Germinal center (tissue), 1 donor: Measurements from ENCODE around the gene LRP6.

Experiments
- DNase-seq: peaks from one replicate; pipeline ENCODE4 v3.0.0; 2012; ENCODE audit warnings: mixed read lengths, low spot score

The LRP6 gene

GRCh38 chr12:12214635-12215131 lies 52.2 kb downstream of the LRP6 start:
- no peak for DNase-seq

DNA sequence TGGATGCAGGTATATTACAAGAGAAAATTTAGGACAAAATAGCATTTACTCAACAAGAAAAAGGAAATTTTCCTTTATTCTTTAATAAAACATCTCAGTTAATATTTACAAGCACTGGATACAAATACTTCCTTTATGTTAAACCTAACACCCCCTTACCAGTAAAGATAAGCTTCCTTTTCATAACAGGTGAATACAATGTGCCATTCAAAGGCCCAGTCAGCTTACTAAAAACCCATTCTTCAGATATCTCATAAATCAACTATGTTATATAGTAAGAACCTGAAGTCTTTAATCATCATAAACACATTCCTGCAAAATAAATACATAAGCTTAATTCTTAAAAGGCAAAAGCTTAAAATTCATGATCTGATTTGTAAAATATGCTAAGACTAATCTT lies 52.6 kb downstream of the LRP6 start:
- no peak for DNase-seq

GRCh38 chr12:12212769-12213168 lies 54.1 kb downstream of the LRP6 start:
- DNase-seq, result no peak

DNA sequence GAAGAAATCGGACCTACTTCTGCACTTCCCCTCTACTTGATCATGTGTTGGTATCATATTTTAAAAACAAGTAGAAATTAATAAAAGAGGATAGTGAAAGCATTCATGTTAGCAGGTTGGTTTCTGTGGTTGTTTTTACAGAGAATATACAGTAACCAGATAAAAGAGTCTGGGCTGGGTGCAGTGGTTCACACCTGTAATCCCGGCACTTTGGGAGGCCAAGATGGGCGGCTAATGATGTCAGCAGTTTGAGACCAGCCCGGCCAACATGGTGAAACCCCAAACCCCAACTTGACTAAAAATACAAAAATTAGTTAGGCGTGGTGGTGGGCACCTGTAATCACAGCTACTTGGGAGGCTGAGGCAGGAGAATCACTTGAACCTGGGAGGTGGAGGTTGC lies 55.9 kb downstream of the LRP6 start:
- no peak for DNase-seq

DNA sequence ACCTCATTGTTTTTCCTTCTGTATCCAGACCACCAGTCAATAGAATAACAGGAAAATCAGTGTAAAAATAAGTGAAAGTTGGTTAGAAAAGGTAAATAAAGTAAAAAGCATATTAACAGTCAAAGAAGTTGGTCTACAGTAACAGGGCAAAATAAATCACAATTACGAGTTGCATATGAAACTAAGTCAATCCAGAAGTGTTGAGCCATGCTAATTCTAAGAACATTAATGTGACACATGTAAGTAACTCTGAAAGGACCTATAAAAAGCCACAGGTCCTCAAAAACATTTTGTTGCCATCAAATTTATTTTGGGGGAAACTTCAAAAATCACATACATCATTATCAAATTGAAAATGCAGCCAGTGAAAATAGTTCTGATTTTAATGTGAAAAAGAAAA lies 56.4 kb downstream of the LRP6 start:
- DNase-seq, result no peak

DNA sequence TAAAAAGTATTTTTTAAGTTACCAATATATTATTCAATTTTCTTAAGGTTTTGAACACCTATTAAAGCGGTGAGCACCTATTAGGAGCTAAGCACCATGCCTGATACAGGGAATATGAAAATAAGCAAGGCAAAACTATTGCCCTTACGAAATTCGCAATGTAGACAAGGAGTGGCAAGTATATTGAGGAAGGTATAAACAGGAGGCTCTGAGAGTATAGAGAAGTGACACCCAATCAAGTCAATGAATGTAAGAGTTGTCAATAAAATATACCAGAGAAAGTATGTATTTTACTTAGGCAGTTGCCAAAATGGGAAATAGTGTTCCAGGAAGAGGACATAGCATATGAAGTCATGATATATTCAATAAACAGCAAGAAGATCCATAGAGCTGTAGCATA lies 57.2 kb downstream of the LRP6 start:
- DNase-seq, result no peak

- no peak for DNase-seq
These were observed 57.8 kb downstream of the LRP6 start for GRCh38 chr12:12209043-12209442.

DNA sequence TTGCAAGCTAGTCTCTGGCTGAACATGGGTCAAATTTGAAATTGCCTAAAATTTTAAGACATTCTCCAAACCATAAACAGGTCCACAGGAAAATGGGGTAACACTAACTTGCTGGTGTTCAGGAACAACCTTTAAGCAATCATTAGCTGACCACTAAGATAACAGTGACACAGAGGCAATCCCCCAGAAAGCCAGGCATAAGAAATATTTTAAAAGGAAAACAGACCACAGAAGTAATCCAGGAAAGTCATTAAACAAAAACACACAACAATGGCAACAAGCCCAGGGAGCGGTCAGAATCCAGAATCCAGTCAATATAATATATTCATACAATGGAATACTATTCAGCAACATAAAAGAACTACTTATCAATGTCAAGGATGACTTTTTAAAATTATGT lies 59.1 kb downstream of the LRP6 start:
- no peak for DNase-seq

DNA sequence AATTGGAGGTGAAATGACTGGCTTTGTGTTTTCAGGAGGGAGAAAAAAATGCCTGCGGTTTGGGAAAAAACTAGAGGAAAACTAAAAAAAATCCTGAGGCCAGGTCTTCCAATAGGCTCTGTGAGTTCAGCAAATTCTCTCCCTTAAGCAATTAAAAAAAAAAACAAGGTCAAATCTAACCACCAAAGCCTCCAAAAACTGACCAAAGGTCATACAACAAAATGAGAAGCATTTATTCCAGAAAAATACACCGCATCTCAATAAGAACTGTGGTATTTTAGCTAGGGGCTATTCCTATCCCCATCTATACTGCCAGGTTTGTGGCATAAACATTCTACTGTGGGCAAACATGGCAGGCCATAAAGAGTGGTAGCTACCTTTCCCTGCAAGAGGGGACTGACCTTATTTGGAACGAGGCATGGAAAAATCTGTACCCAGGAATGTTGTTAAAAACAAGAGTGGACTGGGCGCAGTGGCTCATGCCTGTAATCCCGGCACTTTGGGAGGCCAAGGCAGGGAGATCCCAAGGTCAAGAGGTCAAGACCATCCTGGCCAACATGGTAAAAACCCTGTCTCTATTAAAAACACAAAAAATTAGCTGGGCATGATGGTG lies 60.0 kb downstream of the LRP6 start:
- no peak for DNase-seq

DNA sequence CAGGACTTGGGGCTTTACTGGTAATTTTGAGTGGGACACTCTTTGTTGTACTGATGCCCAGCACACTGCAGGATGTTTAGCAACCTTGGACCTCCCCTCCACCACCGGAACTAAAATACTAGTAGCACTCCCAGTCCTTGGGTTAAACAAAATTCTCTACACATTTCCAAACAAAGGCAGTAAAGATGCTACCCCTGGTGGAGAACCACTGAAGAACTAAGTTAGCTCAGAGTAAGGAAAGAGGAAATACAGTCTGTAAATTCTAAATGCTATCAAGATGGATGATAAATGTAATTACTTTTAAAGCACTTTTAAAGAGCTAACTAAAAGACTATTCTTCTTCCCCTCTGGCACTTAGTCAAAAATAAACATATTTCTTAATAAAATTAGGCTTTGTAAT lies 64.1 kb downstream of the LRP6 start:
- no peak for DNase-seq

DNA sequence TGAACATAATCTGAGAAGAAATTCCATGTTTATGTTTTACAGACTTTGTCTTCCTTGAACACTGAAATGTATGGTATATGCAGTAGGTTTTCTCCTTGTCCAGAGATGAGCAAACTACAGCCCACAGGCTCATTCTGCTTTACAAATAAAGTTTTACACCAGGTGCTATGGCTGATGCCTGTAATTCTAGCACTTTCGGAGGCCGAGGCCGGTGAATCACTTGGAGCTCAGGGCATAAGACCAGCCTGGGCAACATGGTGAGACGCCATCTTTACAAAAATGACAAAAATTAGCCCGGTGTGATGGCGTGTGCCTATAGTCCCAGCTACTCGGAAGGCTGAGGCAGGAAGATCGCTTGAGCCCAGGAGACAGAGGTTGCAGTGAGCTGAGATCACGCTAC lies 64.7 kb downstream of the LRP6 start:
- DNase-seq, result no peak

DNA sequence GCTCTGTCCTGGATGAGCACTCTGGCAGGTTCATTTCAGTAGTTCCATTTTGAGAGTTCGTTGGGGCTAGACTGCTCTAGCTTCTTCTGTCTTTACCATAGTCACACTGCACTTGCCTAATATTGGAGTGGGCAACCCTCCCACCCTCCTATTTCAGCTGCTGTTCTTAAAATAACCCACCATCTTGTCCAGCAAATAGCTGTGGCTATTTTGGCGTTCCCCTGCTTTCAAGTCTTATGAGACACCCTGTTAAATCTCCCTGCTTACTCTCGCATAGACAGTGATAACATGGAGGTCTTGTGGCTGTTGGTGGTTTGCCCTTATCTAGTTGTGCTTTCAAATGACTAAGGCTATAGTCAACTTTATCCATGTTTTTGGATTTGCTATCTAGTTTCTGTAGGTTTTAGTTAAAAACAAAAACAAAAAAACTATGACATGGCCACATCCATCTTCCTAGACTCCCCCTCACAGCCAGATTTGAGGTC lies 65.5 kb downstream of the LRP6 start:
- DNase-seq, result no peak

DNA sequence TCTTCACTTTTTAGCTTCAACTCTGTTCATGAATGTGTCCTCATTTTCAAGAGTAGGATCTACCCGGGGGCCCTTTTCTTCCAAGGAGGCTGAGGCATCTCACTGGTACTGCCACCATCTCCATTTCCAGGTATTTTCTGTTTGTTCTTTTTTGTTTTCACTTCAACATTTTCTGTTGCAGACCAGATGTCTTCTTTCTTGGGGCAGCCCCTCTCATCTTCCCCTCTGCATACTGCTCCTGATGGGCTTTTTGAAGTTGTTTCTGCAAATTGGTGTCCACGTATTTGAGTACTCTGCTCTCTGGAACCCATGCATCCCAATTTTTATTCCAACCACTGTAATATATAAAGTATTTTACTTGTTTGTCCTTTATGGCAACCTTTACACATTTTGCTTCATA lies 66.5 kb downstream of the LRP6 start:
- DNase-seq, result no peak

DNA sequence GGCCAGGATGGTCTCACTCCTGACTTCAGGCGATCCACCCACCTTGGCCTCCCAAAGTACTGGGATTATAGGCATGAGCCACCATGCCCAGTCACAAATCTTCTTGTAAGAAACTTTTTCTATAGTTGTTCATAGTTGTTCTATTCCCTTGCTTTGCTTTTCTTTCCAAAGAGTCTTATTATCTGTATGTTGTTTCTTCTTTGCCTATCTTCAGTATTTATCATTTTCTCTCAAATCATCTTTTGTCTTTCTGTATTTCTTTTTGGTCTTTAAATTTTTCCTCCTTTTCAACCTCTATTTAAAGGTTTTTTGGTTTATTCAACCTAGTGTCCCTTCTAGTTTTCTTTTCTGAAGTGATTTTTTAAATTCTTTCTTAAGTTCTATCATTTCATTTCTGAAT lies 68.7 kb downstream of the LRP6 start:
- DNase-seq, result no peak

DNA sequence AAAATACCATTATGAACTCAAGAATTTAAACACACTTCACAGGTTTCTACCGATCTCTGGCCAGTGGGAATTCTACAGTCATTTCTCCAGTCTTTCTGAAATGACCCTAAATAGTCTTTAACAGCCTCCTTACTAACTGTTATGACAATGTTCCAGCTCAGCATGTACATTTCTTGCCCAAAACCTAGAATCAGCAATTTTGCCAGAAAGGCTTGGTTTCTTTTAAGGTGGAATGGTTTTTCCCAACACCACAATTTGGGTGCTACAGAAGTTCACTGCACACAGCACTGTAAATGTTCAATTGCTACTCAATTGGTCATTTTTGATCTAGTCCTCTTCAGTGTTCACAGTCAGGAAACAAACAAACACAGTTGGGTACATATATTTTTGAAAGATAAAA lies 69.7 kb downstream of the LRP6 start:
- no peak for DNase-seq

GRCh38 chr12:12195516-12195915 lies 71.3 kb downstream of the LRP6 start:
- no peak for DNase-seq

DNA sequence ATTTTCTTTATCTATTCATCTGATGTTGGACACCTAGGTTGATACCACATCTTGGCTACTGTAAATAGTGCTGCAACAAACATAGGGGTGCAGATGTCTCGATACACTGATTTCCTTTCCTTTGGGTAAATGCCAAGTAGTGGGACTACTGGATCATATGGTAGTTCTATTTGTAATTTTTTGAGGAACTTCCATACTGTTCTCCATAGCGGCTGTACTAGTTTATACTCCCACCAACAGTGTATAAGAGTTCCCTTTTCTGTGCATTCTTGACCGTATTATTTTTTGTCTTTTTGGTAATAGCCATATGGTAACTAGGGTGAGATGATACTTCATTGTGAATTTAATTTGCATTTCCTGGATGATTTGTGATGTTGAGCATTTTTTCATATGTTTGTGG lies 71.8 kb downstream of the LRP6 start:
- DNase-seq, result no peak

GRCh38 chr12:12194206-12194605 lies 72.6 kb downstream of the LRP6 start:
- no peak for DNase-seq

DNA sequence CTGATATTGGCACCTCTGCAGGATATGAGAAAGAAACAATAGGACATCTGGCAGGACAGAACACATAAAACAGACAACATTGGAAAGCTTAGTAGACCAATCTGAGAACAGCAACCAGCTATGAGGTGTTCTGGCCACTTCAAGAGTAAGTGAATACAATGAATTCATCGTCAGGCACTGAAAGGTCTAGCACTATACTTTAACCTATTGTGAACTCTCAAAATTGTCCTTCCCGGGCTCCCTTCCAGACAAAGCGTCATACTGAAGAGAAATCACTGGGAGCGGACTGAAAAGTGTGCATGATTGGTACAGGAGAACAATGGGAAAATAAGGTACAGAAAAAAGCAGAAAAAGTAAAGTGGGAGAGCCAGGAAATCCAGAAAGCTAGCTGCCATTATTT lies 75.8 kb downstream of the LRP6 start:
- DNase-seq, result no peak

DNA sequence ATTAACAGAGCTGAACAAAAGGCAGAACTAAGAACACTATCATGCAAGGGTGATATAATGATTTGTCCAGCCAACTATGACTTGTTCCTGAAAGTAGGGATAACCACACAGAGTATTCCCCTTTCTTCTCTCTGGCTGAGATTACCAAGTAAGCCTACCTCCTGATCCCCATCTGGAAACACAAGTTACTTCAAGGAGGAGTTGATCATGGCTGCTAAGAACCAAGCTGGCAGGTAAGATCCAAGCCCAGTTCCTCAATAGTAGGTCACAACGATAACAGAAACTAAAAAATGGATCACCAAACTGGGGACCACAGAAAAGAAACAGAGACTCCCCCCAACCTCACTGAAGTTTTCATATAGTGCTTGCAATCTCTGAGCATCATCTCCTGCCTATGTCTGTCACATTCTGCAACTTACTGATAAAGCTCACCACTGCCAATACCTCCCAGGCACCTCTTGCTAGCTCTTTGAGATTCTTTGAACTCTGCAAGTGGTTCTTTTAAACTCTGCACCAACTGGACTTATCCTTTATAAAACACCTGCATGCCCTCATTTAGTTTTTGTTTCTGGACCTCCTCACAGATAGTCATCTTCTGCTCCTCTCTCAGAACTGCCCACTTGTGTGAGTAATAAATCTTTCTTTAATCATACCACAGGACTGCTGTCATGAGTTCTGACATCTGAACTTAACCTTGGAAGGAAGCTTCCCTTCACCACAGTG lies 76.6 kb downstream of the LRP6 start:
- DNase-seq, result no peak

GRCh38 chr12:12185414-12185813 lies 81.4 kb downstream of the LRP6 start:
- DNase-seq, result no peak

DNA sequence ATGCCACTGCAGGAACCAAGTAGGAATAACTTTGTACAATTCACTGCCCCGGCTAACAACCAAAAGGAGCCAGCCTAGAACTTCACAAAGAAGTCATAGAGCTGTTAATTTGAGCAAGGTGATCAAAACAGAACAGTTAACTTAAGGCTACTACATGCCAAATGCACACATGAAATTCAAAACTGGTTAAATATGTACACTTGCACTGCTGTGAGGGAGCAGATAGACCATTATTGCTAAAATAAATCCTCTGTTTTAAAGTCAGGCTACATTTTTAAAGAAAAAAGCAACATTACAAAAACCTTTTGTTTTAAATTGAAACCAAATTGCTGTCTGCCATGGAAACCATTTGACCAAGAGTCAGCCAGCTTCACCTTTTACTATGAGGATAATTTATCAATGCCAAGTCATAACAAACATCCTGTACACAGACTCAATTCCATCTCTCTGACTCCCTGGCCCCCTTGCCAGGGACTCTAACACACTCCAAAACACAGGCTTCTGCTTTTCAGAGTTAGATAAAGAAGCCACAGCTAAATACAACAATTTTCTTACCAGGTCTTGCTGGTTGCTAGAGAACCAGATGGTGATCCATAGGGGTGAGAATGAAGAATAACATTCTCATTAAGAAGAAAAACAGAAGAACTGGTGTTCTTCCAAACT lies 84.0 kb downstream of the LRP6 start:
- no peak for DNase-seq

DNA sequence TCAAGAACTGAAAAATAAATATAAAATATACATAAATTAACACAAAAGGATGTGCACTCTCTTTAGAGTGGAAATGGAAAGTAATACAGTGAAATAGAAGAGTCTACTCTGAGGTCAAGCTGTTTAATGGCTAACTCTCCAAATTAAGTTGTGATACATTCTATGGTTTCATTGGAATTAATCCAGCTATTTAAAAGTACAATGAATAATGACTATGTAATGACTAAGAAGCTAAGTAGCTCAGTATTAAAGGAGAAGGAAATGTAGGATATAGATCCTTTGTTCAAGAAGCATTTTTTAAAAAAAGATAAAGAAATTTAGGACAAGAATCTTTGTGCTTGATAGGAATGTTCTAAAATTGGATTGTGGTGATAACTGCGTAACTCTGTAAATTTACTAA lies 85.3 kb downstream of the LRP6 start:
- DNase-seq, result no peak
